ENCODE data around the gene TBC1D3E.
A peak's percentile ranks its signal among the peaks of the same experiment; 100 is the strongest.
"Not testable (repeated sequence)": the region's sequence is repeated elsewhere in the genome, so short reads cannot be mapped to it uniquely, and the experiment has no call there.

TBC1D3E gene
- total RNA-seq = 0 to 0.20 reads per million in 2 donors

- not testable (repeated sequence) for DNase-seq
Measured at GRCh38 chr17:38127651-38128050, at the start of gene TBC1D3E. Gene TBC1D3E (plus strand): TSS chr17:38127951. CDS start chr17:38129496, 1,545 bp downstream.

GRCh38 chr17:38087344-38087743 lies 40.4 kb upstream of the TBC1D3E start:
- not testable (repeated sequence) for DNase-seq

DNA sequence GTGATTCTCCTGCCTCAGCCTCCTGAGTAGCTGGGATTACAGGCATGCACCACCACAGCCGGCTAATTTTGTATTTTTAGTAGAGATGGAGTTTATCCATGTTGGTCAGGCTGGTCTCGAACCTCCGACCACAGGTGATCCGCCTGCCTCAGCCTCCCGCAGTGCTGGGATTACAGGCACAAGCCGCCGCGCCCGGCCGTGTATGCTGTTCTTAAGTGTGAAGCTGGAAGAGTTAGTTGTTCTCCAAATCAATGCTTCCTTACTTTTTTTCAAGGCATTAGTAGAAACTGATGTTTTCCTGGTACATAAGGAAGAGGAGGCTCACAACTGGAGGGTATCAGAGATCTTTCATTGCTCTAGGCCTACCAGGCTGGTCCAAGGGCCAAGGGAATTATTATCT lies 39.6 kb upstream of the TBC1D3E start:
- DNase-seq = not testable (repeated sequence)

GRCh38 chr17:38094059-38094694 lies 33.6 kb upstream of the TBC1D3E start:
- DNase-seq = not testable (repeated sequence)

- not testable (repeated sequence) for DNase-seq
Measured at GRCh38 chr17:38099262-38099661, 28.5 kb upstream of the TBC1D3E start.

DNA sequence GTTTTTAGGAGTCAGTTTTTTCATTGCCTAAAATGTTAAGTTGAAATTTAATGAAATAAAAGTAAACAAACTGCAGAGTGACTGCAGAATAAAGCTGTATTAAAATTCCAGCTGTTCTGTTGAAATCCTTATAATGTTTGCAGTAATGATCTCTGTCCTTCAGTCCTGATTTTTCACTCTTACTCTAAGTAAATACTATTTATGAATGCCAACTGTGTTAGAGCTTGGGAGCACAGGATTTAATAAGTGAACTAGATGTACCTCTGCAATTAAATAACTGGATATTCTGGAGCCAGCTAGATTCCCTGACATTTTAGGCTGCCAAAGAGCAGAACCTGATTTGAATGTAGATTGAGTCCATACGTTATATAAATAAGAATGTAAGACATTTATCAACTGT lies 7.9 kb upstream of the TBC1D3E start:
- DNase-seq = not testable (repeated sequence)

DNA sequence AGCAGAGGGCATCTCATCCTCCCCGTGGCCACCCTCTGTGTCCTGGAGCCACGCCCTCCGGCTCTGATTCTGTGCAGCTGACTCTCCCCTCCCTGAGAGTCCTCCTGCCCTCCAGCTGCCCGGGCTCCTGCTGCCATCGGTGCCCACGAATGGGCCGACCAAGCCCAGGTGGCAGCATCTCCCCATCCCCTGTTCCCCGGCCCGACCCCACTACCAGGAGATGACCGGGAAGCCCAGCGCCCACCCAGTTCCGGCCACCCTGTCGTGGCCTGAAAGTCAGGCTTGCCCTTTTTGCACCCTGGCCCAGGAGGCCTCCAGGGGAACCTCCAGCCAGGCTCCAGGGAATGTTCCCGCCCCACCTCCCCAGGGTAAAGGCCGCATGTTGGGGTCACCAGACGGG lies 7.1 kb downstream of the TBC1D3E start:
- DNase-seq = peak in 1 of 5 experiments; percentile 8
